Stimulated activated CD8-positive, alpha-beta memory T cell treated with anti-CD3 and anti-CD28 coated beads, Interleukin-7, amount 100 ng/mL, for 24 hours (primary cell): ENCODE measurements around the gene SPECC1L.

Experiments used
- DNase-seq: peaks from one replicate; pipeline ENCODE4 v3.0.0-alpha.2; 2020; ENCODE audit warnings: low read depth

SPECC1L gene

GRCh38 chr22:24363243-24363642, 92.6 kb downstream of the SPECC1L start:
- DNase-seq = no peak

DNA sequence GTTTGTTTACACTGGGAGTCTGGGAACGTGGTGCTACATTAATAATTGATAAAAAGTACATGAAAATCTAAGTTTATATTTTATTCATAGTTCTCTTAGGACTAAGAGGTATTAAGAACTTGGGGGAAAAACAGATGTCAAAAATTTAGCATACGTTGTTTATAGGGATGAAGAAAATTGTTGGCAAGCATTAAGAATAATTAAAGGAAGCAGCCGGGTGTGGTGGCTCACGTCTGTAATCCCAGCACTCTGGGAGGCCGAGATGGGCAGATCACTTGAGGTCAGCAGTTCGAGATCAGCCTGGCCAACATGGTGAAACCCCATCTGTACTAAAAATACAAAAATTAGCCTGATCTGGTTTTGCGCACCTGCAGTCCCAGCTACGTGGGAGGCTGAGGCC, 96.1 kb downstream of the SPECC1L start:
- no peak for DNase-seq

- DNase-seq = no peak
Measured at GRCh38 chr22:24367841-24368240, 97.2 kb downstream of the SPECC1L start.

DNA sequence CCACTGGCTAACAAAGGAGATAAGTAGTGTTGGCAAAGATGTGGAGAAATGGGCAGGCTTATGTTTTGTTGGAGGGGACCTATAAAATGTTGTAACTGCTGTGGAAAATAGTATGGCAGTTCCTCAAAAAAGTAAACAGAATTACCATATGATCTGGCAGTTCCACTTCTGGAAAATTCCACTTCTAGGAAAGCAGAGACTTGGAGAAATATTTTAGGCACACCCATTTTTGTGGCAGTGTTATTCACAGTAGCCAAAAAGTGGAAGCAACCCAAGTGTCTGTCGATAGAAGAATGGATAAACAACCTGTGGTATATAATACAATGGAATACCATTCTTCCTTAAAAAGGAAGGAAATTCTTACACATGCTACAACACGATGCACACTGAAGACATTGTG, 99.8 kb downstream of the SPECC1L start:
- no peak for DNase-seq

DNA sequence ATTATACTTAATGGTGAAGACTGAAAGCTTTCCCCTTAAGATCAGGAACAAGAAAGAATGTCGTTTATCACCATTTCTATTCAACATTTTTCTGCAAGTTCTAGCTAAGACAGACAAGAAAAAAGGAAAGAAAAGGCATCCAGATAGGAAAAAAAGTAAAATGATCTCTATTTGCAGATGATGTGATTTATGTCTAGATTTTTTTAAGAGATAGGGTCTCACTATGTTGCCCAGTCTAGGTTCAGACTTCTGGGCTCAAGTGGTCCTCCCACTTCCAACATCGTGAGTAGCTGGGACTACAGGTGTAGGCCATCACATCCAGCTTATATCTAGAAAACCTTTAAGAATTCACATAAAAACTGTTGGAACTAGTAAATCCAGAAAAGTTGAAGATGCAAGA, 105.4 kb downstream of the SPECC1L start:
- DNase-seq = no peak

DNA sequence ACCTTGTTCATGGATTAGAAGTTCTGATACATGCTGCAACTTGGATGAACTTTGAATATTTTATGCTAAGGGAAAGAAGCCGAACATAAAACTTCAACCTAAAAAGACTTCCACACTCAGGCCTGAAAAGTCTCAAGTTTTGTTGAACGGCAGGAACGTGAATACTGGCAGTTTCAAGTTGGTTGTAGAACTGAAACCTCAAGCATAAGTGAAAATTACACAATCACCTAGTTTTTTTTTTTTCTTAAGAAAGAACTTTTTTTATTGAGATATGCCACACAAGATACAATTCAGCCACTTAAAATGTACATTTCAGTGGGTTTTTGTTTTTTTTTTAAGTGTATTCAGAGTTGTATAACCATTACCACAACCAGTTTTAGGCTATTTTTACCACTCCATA, 106.0 kb downstream of the SPECC1L start:
- no peak for DNase-seq

DNA sequence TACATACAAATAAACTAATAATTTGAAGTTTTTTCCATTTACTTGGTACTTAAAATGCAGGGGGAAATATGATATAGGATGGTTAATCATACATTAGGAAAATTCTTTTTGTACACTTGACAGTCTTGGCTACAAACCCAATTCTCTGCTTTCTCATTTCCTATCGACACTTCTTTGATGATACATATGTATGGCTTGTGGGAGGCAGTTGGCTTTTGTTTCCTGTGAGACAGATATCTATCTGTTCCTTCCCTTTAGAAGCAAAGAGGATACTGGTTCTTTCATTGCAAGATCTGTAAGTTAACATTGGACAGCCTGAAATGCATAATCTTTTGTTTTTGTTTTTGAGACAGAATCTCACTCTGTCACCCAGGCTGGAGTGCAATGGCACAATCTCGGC, 108.9 kb downstream of the SPECC1L start:
- no peak for DNase-seq

DNA sequence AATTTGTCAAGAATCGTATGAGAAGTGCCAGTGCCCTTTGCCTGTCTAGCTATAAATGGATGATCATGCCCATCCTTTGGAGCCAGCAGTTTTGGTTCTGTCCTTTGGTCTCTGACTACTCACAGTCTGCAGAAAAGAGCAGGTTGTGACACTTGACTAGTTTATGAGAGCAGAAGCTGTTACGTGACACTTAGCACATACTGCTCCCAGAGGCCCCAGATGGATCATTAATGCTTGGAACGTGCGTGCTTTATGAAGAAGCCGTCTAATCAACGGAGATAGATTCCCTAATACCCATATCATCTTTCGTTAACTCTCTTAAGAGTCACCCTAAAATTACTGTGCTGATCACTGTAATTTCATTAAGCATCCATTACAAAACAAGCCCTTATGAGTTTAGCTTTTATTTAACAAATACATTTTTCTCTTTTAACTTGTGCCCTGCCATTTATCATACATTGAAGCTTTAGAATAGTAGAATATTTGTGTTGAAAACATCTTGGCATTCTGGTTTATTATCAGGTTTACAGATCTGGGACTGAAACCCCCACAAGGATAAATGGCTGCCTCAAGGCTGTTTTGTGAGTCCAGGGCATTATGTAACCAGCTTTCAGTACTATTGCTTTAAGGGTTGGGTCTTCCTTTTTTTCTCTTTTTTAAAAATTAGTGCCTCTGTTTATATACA, 109.7 kb downstream of the SPECC1L start:
- DNase-seq = no peak

- DNase-seq = no peak
Measured at GRCh38 chr22:24380905-24381230, 110.2 kb downstream of the SPECC1L start.

DNA sequence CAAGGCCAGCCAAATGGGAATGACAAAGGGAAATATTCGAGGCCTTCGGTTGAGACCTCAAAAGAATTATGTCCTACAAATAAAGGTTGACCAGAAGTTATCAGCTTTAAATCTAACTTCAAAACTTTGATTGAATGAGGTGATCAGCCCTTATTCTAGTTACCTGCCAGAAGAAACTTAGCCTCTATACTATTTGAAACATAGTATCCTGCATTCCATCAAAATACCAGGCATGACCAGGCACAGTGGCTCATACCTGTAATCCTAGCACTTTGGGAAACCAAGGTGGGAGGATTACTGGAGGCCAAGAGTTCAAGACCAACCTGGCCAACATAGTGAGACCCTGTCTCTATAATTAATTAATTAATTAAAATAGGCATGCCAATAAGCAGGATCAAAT, 112.4 kb downstream of the SPECC1L start:
- no peak for DNase-seq

GRCh38 chr22:24384131-24384530, 113.5 kb downstream of the SPECC1L start:
- no peak for DNase-seq

DNA sequence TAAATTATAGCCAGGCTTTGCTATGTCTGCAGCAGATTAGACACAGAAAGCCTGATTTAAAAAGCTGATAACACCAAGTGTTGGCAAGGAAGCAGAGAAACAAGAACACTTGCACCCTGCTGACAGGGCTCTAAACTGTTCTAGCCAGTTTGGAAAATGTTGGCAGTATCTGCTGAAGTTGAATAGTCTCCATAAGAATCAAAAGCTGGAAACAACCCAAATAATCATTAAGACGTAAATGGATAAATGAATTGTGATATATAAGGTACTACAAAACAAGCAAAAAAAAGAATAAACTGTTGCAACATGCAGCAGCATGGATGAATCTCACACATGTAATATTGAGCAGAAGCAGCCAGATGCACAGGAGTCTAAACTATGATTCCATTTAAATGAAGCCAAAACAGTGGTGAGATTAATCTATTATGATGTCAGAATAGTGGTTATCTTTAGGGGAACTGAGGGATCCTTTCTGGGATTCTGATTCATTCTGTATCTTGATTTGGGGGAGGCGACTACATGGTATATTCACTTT, 116.4 kb downstream of the SPECC1L start:
- no peak for DNase-seq

- DNase-seq = no peak
Measured at GRCh38 chr22:24389680-24390079, 119.0 kb downstream of the SPECC1L start.

DNA sequence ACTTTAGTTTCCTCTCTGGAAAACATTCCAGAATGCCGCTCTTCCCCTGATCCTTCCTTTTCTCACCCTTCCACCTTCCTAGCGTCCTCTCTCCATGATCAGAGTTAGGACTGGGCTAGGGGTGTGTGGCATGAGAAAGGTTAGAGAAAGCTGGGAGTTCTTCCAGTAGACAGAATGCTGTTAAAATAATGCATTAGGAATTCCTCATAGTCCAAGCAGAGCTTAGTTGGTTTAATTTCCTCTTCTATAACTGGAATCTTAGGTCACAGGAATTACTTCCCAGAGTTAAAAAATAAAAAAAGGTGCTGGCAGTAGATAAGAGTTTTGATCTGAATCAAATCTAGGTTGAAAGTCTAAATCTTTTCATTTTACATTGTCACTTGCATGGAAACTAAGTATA, 119.5 kb downstream of the SPECC1L start:
- DNase-seq = no peak

- DNase-seq = no peak
Measured at GRCh38 chr22:24390576-24390975, 119.9 kb downstream of the SPECC1L start.

GRCh38 chr22:24391836-24392217, 121.2 kb downstream of the SPECC1L start:
- DNase-seq = no peak

DNA sequence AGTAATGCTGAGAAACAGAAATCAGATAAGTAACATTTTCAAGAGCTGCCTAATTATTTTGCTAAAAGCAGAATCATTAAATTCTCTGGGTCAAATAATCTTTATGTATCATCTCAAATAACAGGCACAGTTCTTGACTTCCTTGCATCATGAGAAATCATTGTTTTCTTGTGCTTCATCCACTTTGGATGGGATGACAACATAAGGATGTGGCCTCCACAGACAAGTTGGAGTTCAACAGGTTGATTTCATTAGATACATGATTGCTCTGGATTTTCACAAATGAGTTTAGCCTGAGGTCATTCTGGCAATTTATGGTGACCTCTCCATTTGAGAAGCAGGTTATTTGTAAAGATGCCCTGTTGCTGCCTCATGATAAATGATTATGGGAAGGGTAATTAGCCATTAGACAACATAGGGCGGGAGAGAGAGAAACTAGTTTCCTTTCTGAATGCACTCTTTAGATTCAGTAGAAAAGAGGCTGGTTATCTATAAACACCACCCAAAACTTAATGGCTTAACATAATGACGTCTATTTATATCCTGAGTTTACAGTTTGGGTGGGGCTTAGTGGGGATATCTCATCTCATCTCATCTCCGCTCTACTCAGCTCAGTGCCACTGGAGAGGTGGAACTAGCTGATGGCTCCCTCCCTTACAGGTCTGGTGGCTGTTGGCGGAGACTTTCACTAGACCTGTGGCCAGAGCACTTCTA, 121.7 kb downstream of the SPECC1L start:
- no peak for DNase-seq

DNA sequence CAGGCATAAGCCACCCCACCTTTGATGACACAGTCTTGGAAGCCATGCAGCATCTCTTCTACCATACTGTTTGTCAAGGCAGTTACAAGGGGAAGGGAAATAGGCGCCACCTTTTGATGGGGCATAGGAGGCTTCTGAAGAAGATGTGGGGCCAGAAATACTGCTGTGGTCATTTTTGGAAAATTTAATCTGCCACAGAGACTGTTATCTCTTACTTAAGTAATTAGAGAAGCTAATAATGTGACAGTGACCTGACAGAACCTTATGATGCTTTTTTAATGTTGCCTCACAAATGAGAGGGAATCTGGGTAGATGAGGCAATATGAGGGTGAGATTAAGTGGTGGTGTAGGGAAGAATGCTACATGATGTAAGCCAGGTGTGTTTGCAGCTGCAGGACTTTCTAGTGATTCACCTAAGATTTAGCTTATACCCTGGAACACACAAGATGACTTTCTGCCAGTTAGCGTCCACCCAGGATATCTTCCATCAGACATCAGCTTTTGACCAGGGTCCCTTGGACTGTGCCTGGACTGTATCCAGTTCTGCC, 122.5 kb downstream of the SPECC1L start:
- no peak for DNase-seq

- DNase-seq = no peak
Measured at GRCh38 chr22:24393848-24394247, 123.2 kb downstream of the SPECC1L start.

DNA sequence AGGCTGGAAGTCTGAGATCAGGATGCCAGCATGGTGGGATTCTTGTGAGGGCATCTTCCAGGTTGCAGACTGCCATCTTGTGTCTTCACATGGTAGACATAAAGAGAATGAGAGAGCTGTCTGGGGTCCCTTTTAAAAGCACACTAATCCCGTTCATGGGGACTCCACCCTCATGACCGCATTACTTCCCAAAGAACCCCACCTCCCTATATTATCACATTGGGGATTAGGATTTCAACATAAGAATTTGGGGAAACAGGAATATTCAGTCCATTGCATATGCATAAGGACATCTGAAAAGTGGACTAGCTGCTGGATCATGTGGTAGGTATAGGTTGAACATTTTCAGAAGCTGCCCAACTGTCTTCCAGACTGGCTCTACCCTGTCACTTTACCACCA, 123.6 kb downstream of the SPECC1L start:
- no peak for DNase-seq

DNA sequence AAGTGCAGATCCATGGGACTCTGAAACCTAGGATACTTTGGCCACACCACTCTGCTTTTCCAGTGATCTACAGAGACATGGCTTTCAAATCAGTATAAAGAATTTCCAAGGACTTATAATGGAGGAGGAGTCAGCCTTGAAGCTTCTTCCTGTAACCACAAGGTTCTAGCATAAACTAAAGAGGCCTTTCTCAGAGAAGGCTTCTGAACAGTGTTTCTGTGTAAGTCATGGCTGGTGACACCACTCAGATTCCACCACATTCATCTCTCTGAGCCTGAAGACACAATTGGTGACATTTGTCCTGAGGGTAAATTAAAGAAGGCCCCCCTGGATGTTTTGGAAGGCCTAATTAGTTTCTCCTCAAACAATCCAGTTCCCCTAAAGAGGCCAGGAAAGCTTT, 127.8 kb downstream of the SPECC1L start:
- DNase-seq = no peak

DNA sequence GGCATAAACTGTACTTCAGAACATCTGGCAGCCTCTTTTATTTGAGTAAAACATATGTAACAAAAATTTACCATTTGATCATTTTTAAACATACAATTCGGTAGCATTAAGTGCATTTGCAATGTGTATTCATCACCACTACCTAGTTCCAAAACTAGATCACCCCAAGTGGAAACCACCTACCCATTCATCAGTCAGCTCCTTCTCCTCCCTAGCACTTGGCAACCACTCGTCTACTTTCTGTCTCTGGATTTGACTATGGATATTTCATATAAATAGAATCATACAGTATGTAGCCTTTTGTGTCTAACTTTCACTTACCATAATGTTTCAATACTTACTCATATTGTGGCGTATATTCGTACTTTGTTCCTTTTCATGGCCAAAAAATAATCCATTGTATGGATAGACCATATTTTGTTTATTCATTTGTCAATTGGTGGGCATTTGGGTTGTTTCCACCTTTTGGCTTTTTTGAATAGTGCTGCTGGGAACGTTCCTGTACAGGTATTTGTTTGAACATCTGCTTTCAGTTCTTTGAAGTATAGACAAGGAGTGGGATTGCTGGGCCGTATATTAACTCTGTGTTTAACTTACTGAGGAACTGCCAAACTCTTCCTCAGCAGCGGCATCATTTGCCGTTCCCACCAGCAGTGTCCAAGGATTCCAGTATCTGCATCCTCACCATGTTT, 129.5 kb downstream of the SPECC1L start:
- no peak for DNase-seq
